Astrocyte of the spinal cord (primary cell): ENCODE data around the gene RIC3.

Experiments
- DNase-seq: peaks from one replicate; pipeline ENCODE4 v3.0.0; 2011; ENCODE audit warnings: low read depth, low spot score
- H3K4me3 ChIP-seq: 2 replicates; pipeline ENCODE4 v1.5.1; 2011; ENCODE audit warnings: low read depth, mild to moderate bottlenecking, low read length, moderate library complexity
- in situ Hi-C: cut with HindIII; loops from 2 replicates; pipeline ENCODE4 v1.10.0; 2017; ENCODE audit warnings: low sequenced_read_pairs
- TF ChIP-seq, protein P1 (sequence below): IDR thresholded peaks from 2 replicates; pipeline ENCODE4 v1.5.1; 2012; ENCODE audit warnings: low read depth, mild to moderate bottlenecking, low read length, inconsistent platforms

The RIC3 gene

DNA sequence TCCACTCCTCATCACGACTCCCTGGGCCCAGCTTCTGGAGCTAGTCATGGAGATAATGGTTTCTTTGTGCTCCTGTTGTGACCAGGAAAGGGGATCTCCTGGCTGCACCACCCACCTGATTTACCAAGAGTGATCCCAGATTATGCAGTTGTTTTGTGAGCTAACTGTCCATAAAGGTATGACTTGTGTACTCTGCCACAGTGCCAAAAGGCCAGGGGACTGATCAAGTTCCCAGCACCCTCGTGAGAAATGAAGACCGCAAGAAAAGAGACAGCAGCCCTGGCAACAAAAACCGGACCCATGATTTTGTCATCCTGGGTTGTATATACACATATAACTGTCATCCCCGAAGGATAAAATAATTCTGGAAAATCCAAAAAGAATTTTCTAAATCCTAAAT lies 61.2 kb downstream of the RIC3 start:
- in situ Hi-C loops, result no loop called here
- H3K4me3 ChIP-seq, result no peak overlapping the region
- TF ChIP-seq, protein P1, sequence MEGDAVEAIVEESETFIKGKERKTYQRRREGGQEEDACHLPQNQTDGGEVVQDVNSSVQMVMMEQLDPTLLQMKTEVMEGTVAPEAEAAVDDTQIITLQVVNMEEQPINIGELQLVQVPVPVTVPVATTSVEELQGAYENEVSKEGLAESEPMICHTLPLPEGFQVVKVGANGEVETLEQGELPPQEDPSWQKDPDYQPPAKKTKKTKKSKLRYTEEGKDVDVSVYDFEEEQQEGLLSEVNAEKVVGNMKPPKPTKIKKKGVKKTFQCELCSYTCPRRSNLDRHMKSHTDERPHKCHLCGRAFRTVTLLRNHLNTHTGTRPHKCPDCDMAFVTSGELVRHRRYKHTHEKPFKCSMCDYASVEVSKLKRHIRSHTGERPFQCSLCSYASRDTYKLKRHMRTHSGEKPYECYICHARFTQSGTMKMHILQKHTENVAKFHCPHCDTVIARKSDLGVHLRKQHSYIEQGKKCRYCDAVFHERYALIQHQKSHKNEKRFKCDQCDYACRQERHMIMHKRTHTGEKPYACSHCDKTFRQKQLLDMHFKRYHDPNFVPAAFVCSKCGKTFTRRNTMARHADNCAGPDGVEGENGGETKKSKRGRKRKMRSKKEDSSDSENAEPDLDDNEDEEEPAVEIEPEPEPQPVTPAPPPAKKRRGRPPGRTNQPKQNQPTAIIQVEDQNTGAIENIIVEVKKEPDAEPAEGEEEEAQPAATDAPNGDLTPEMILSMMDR, result no peak
- no peak for DNase-seq

DNA sequence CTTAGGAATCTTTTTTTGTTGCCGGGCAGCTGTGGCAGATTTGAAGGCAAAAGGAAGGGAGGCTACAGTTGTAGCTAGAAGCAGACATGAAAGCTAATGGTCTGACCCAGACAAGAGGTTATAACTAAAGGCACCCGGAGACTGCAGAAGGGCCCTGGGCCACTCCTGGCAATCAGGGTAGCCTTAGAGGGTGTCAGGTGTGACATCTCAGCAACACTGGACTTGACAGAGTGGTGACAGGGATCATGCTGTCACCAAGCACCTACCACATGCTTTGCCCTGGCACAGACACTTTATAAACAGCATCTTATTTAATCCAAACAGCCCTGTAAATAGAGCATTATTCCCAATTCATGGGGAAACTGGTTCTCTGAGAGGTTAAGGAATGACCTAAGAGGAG lies 62.1 kb downstream of the RIC3 start:
- no peak overlapping the region for H3K4me3 ChIP-seq
- DNase-seq, result no peak
- TF ChIP-seq, protein P1, result no peak
- in situ Hi-C loops, result no loop called here

DNA sequence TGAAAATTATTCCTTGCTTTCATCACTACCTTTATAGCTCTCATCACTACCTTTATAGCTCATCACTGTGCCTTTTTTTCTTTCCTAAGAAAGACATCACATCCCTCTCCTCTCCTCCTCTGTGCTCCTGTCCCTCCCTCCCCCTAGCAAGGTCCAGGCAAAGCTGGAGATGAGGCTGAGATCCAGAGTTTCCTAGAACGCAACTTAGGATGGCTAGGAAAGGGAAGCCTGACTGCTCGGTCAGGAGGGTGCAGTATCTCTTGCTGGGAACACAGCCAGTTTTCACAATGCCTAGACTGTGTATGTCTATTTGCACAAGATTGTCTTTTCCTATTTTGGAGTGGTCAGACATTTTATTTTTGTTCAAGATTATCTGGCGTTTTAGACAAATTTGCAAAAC lies 63.2 kb downstream of the RIC3 start:
- H3K4me3 ChIP-seq, result no peak overlapping the region
- TF ChIP-seq, protein P1, result no peak
- in situ Hi-C loops, result no loop called here
- no peak for DNase-seq

DNA sequence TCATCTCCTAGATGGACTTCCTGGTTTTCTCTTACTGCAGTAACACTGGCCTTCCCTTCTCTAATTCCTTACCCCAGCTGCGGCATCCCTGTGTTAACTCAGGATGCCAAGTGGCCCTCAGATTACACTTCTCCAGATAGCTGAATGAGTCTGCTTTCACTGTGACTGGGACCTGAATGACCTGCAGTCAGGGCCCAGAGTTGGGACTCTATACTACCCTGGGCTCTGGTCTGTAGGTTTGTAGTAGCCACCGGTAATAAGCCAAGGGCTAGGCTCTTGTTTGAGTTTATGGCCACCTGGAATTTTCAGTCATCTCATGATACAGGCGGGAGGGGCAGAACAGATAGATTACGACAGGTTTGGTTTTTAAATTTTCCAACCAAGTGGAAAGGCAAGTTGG lies 63.7 kb downstream of the RIC3 start:
- in situ Hi-C loops, result no loop called here
- TF ChIP-seq, protein P1, result no peak
- H3K4me3 ChIP-seq, result no peak overlapping the region
- no peak for DNase-seq

DNA sequence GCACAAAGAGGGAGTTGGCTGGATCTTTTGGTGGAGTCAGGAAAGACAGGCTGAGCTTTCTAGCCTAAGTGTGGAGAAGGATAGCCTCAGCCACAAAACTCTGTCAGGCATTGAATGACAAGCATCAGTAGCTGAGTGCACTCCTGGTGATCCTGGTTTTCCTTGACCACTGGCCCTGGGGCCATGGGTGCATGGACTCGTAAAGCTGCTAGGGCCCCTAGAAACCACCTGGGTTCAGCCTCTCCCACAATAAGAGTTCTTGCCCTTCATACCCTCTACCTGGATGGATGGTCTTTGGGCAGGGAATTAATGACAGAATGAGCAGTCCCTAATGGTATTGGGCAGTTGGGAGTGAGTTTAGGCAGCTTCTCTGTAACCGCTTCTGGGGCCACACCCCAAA lies 64.9 kb downstream of the RIC3 start:
- in situ Hi-C loops, result no loop called here
- DNase-seq, result no peak
- TF ChIP-seq, protein P1, result no peak
- no peak overlapping the region for H3K4me3 ChIP-seq

DNA sequence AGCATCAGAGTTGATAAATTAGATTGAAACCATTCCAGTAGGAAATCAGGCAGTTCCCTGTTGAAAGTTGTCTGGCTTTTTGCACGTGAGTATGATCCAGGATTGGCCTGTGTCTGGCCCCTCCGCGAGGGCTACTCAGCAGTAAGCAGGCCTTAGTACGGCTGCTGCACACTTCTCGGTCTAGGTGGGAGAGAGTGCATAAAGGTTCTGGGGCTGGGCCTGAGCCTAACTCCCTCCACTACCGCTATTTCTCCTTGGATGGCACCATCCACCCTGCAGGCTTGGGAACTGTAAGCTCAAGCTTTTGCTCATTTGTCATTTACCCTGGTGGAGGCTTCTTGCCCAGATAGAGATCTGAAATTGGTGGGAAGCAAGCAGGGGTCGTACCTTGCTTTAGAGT lies 65.9 kb downstream of the RIC3 start:
- in situ Hi-C loops, result no loop called here
- TF ChIP-seq, protein P1, result no peak
- no peak for DNase-seq
- no peak overlapping the region for H3K4me3 ChIP-seq
